MM.1S (cell line): ENCODE data around the gene CNNM3.

Experiments used
- EZH2 ChIP-seq: fragments of 300-600 bp; sonication (generic); optimal IDR thresholded peaks from 2 replicates; pipeline ENCODE3; 2017; ENCODE audit warnings: low read depth, mild to moderate bottlenecking, antibody characterized with exemption, low read length, mixed read lengths
- TF ChIP-seq, protein P1 (sequence below): fragments of 300-600 bp; sonication (generic); IDR thresholded peaks from 2 replicates; pipeline ENCODE4 v1.5.1; 2016; ENCODE audit warnings: antibody characterized with exemption, low read length, mixed read lengths

DNA sequence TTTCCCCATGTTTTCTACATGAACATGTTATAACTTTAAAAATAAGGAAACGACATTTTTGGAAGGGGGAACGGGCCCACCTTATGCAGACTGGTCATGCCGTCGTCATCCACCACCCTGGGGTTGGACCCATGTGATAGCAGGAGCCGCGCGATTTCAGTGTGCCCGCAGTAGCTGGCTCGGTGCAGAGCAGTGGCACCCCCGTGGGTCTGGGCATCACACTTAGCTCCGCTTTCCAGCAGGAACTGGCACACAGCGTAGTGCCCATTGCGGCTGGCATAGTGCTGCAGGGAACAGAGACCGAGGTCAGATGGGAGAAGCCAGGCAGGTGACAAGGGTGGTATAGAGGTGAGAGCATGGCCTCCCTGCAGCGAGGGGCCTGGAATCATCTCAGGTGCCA is 37.3 kb downstream of the CNNM3 start:
- TF ChIP-seq, protein P1, sequence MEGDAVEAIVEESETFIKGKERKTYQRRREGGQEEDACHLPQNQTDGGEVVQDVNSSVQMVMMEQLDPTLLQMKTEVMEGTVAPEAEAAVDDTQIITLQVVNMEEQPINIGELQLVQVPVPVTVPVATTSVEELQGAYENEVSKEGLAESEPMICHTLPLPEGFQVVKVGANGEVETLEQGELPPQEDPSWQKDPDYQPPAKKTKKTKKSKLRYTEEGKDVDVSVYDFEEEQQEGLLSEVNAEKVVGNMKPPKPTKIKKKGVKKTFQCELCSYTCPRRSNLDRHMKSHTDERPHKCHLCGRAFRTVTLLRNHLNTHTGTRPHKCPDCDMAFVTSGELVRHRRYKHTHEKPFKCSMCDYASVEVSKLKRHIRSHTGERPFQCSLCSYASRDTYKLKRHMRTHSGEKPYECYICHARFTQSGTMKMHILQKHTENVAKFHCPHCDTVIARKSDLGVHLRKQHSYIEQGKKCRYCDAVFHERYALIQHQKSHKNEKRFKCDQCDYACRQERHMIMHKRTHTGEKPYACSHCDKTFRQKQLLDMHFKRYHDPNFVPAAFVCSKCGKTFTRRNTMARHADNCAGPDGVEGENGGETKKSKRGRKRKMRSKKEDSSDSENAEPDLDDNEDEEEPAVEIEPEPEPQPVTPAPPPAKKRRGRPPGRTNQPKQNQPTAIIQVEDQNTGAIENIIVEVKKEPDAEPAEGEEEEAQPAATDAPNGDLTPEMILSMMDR: no peak
- no peak for TF ChIP-seq EZH2
